GM10248 (cell line): ENCODE measurements around the gene ACTR5.
A peak's percentile ranks its signal among the peaks of the same experiment; 100 is the strongest.

Experiments
- CTCF ChIA-PET: fragments of 300-600 bp; sonication (Branson Sonifier 250); formaldehyde crosslinking; extraction: SDS; loops from one replicate; lab custom pipeline; 2021; ENCODE audit warnings: antibody characterized with exemption; lab: Yijun Ruan, JAX
- POLR2A ChIA-PET: fragments of 350-650 bp; sonication (Branson Sonifier 250); formaldehyde crosslinking; extraction: SDS; loops from one replicate; lab custom pipeline; 2020; ENCODE audit warnings: antibody characterized with exemption; lab: Yijun Ruan, JAX
- DNase-seq: peaks from one replicate; pipeline ENCODE4 v3.0.0; 2012; ENCODE audit errors: extremely low spot score
- TF ChIP-seq, protein P1 (sequence below): IDR thresholded peaks from 2 replicates; pipeline ENCODE4 v1.5.1; 2012; ENCODE audit warnings: mild to moderate bottlenecking, low read depth; ENCODE audit errors: extremely low read depth, missing control alignments, control extremely low read depth

ACTR5 gene

GRCh38 chr20:38776363-38776762 is 28.1 kb downstream of the ACTR5 start:
- TF ChIP-seq, protein P1, sequence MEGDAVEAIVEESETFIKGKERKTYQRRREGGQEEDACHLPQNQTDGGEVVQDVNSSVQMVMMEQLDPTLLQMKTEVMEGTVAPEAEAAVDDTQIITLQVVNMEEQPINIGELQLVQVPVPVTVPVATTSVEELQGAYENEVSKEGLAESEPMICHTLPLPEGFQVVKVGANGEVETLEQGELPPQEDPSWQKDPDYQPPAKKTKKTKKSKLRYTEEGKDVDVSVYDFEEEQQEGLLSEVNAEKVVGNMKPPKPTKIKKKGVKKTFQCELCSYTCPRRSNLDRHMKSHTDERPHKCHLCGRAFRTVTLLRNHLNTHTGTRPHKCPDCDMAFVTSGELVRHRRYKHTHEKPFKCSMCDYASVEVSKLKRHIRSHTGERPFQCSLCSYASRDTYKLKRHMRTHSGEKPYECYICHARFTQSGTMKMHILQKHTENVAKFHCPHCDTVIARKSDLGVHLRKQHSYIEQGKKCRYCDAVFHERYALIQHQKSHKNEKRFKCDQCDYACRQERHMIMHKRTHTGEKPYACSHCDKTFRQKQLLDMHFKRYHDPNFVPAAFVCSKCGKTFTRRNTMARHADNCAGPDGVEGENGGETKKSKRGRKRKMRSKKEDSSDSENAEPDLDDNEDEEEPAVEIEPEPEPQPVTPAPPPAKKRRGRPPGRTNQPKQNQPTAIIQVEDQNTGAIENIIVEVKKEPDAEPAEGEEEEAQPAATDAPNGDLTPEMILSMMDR = no peak
- ChIA-PET CTCF (interaction anchor here (1.1 kb wide), 1 partner anchor 16 kb away, joined by 3 read pairs; no protein-coding TSS in a partner anchor), POLR2A (no interaction called here)
- DNase-seq = no peak

- POLR2A ChIA-PET = no interaction called here
- CTCF ChIA-PET = interaction anchor here (1.2 to 2.0 kb wide), 4 partner anchors 9 to 114 kb away, joined by 3 to 8 read pairs (median 4); no protein-coding TSS in a partner anchor
- TF ChIP-seq, protein P1 = no peak
- DNase-seq = no peak
Observed at GRCh38 chr20:38779247-38780097, 31.2 kb downstream of the ACTR5 start.

DNA sequence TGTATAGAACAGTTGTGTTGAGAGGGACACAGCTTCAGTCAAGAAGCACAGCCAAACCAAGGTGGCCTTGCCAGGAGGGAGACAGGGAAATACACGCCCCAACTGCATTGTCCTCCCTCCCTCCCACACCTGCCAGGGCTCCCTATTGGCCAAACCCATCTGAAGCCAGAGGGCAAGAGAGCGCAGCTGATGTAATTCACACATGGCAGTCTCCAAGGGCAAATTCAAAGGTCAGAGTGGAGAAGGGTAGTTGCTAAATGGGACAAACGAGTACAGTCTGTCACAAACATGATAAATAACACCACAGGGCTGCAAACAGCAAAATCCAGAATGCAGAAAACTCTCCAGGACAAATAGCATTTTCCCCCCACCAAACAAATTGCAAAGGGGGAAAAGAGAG is 34.0 kb downstream of the ACTR5 start:
- ChIA-PET CTCF (interaction anchor here (1.7 kb wide), 1 partner anchor 8 kb away, joined by 7 read pairs; no protein-coding TSS in a partner anchor), POLR2A (no interaction called here)

DNA sequence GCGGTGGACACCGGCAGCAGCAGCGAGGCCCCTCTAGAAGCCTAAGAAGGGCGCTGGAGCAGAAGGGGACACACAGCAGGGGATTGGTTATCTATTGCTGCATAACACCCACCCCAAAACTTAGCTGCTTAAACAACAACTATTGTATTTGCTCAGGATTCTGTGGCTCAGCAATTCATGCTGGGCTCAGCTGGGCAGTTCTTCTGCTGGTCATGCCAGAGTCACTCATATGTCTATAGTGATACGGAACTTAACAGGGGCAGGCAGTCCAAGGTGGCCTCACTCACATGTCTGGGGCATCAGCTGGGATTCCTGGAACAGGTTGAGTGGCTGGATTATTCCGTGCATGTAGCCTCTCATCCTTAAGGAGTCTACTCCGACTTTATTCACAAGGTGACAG is 39.6 kb downstream of the ACTR5 start:
- ChIA-PET CTCF (interaction anchor here (1.4 to 4.7 kb wide), 3 partner anchors 18 to 154 kb away, joined by 4 to 50 read pairs (median 4); partner anchors contain the start of gene PPP1R16B), POLR2A (interaction anchor here (0.6 kb wide), 1 partner anchor 158 kb away, joined by 8 read pairs; no protein-coding TSS in a partner anchor)
- TF ChIP-seq, protein P1 = no peak
- no peak for DNase-seq

More for the DNA sequence above, 34.0 kb downstream of the ACTR5 start:
- TF ChIP-seq, protein P1 = no peak
- no peak for DNase-seq

DNA sequence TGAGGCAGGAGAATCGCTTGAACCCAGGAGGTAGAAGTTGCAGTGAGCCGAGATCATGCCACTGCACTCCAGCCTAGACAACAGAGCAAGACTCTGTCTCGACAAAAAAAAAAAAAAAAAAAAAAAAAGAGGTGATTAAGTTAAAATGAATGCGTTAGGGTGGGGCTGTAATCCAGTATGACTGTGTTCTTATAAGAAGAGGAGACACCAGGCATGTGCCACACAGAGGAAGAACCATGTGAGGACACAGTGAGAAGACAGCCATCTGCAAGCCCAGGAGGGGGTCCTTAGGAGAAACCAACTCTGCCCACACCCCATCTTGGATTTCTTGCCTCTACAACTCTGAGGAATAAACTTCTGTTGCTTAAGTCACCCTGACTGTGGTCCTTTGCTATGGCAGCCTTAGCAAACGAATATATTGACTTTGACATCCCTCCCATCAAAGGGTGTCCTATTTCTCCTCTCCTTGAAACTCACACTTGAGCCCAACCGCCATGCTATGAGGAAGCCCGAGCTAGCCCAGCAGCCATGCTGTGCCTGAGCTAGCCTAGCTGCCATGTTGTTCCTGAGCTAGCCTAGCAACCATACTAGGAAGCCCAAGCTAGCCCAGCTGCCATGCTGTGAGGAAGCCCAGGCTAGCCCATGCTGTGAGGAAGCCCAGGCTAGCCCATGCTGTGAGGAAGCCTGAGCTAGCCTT is 41.4 kb downstream of the ACTR5 start:
- TF ChIP-seq, protein P1 = no peak
- DNase-seq = no peak
- ChIA-PET POLR2A (no interaction called here), CTCF (interaction anchor here (0.7 to 4.7 kb wide), 39 partner anchors 8 to 260 kb away, joined by 3 to 50 read pairs (median 4); partner anchors contain the start of gene PPP1R16B)

DNA sequence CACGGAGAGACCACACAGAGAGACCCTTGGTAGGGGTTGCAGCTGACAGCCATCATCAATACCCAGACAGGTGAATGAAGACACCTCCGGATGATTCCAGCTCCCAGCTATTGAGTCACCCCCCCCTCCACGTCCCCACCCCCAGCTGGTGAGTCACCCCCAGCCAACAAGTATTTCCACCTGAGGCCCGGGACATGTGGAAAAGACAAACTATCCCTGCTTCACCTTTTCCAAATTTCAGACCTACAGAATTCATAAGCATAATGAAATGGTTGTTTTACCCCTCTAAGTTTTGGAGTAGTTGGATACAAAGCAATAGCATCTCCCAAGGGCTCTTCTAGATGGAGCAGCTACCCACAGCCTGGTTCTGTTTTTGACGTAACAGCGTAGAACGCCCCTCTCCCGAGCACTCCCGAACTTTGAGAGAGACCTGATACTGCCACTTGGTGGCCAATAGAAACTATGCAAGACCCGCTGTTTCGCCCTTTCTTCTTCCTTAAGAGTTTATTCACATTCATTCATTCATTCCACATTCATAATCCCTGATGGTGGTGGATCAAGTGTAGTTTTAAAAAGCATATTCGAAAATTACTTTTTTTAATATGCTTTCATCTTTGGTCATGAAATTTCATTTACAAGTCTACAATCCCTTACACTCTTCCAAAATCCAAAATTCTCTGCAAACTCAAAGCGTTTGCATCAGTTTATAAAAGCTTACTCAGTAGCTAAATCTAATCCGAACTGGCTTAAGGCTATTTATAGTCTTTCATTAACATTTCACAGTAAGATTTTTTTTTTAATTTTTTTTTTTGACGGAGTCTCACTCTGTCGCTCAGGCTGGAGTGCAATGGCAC is 42.2 kb downstream of the ACTR5 start:
- CTCF ChIA-PET = interaction anchor here (0.7 to 4.7 kb wide), 43 partner anchors 9 to 190 kb away, joined by 3 to 50 read pairs (median 4); partner anchors contain the start of gene PPP1R16B
- TF ChIP-seq, protein P1 = peak; percentile 58
- POLR2A ChIA-PET = no interaction called here
- DNase-seq = no peak
